Urinary bladder (tissue), 4 donors: Measurements from ENCODE around the gene MXD1. TPM values are rescaled to one million over a fixed set of nuclear protein-coding genes. Genes with fewer than 3 reads are reported as not detected.

Experiments
- DNase-seq: peaks from one replicate; pipeline ENCODE4 v3.0.0-alpha.2; 2015; ENCODE audit errors: extremely low spot score
- H3K27ac ChIP-seq: one replicate; pipeline ENCODE4 v1.5.1; 2013; ENCODE audit warnings: low read depth, mild to moderate bottlenecking, moderate library complexity
- H3K36me3 ChIP-seq: one replicate; pipeline ENCODE4 v1.6.1; 2013; ENCODE audit warnings: mild to moderate bottlenecking, moderate library complexity; ENCODE audit not compliant: insufficient read depth
- H3K4me1 ChIP-seq: one replicate; pipeline ENCODE4 v1.6.1; 2013; ENCODE audit warnings: mild to moderate bottlenecking, moderate library complexity; ENCODE audit not compliant: insufficient read depth
- H3K4me3 ChIP-seq: one replicate; pipeline ENCODE4 v1.5.1; 2013; ENCODE audit warnings: low read depth, low read length
- WGBS: extraction: QIAGEN DNeasy Blood & Tissue Kit; methylation state at CpG from one replicate; pipeline ENCODE4 v1.1.7; 2013; 5-methylcytosine and 5-hydroxymethylcytosine counted together
- polyA plus RNA-seq: library from polyadenylated mRNA; stranded (reverse); fragments of 200-250 nt; gene quantifications from one replicate; pipeline ENCODE4 v1.2.3, GENCODE V29; 2013
- small RNA-seq: library from RNA; depleted of rRNA; stranded (forward); fragments of <200 nt; gene quantifications from one replicate; pipeline ENCODE3, GENCODE V24; 2014
- total RNA-seq: library from RNA; depleted of rRNA; stranded (reverse); fragments of >200 nt; gene quantifications from one replicate; pipeline ENCODE4 v1.2.3, GENCODE V29; 2014
- donor health status: healthy with polysubstance abuse.
- donor health status: healthy.

MXD1 gene
- total and polyA plus RNA-seq, 2 donors = 6.5 to 10.2 TPM

GRCh38 chr2:69986691-69987090 lies 71.8 kb downstream of the MXD1 start:
- no peak for DNase-seq
- H3K4me1 ChIP-seq = no peaks in the 10 kb centered on the region
- H3K27ac ChIP-seq = no peak overlapping the region
- H3K4me3 ChIP-seq = no peak overlapping the region
- H3K36me3 ChIP-seq = no peaks in the 10 kb centered on the region
- 85% methylated on average over 4 of the region's 4 CpGs for WGBS

DNA sequence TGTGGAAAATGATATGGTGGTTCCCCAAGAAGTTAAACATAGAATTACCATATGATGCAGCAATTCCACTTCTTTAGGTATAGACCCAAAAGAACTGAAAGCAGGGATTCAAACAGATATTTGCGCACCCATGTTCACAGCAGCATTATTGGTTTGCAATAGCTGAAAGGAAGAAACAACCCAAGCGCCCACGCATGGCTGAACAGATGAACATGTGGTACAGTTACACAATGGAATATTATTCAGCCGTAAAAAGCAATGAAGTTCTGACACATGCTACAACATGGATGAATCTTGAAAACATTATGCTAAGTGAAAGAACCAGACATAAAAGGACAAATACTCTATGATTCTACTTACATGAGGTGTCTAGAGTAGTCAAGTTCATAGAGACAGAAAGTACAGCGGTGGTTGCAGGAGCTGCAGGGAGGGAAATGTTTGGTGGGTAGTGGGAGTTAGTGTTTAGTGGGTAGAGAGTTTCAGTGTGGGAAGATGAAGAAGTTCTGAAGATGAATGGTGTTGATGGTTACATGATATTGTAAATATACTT lies 73.3 kb downstream of the MXD1 start:
- 97% methylated on average over 5 of the region's 5 CpGs for WGBS
- no peak overlapping the region for H3K4me3 ChIP-seq

GRCh38 chr2:69989009-69989408 lies 74.1 kb downstream of the MXD1 start:
- Histone ChIP-seq H3K36me3 (no peaks in the 10 kb centered on the region), H3K4me1 (no peaks in the 10 kb centered on the region), H3K27ac (no peak overlapping the region), H3K4me3 (no peak overlapping the region)
- WGBS = 60% methylated on average over 3 of the region's 3 CpGs
- no peak for DNase-seq

More for the DNA sequence above, 73.3 kb downstream of the MXD1 start:
- Histone ChIP-seq H3K27ac (no peak overlapping the region), H3K4me1 (no peaks in the 10 kb centered on the region), H3K36me3 (no peaks in the 10 kb centered on the region)
- DNase-seq = no peak

DNA sequence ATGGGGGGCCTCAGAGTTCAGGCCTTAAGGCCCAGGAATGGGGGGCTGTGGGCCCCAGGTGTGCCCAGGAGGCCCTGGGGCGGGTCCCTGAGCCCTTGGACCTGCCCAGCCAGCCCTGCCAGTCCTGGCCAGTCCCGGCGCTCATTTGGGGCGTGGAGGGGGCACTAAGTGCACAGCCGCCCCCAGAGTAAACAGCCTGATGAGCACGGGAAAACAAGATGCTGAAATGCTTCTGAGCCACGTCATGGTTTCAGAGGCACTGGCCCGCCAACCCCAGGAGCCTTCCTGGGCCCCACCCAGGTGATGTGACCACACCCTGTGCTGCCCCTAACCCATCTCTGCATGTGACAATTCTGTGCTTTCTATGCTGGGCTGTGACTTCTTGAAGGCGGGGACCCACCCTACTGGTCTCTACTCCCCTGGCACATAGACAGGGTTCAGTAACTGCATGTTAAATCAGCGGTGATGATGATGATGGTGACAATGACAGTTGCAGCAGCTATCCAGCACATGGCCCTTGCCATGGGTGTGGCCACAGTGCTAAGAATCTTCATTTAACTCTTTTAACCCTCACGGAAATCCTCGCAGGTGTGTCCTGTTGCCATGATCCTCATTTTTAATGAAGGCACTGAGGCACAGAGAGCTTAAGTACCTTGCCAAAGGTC lies 74.7 kb downstream of the MXD1 start:
- H3K4me1 ChIP-seq = no peaks in the 10 kb centered on the region
- H3K36me3 ChIP-seq = no peaks in the 10 kb centered on the region
- no peak for DNase-seq
- H3K4me3 ChIP-seq = no peak overlapping the region
- WGBS = 89% methylated on average over 12 of the region's 12 CpGs
- H3K27ac ChIP-seq = no peak overlapping the region

Small RNAs within 50 kb of the gene (small RNA-seq; reads per million reads assigned to genes)
- gene RPL23AP92 = not detected

Other genes with a start within 250 kb of the MXD1 start
- 27.1 TPM for gene ANXA4, start 173.0 kb upstream of the MXD1 start, total RNA-seq
- 68.0 TPM for gene ANXA4, start 173.0 kb upstream of the MXD1 start, polyA plus RNA-seq
- 26.8 TPM for gene GMCL1, start 85.4 kb upstream of the MXD1 start, total RNA-seq
- 11.2 TPM for gene GMCL1, start 85.4 kb upstream of the MXD1 start, polyA plus RNA-seq
- 39.6 TPM for gene SNRNP27, start 21.2 kb upstream of the MXD1 start, total RNA-seq
- 49.4 TPM for gene SNRNP27, start 21.2 kb upstream of the MXD1 start, polyA plus RNA-seq
- gene ASPRV1, start 46.5 kb downstream of the MXD1 start, total RNA-seq = 2.9 TPM
- 1.9 TPM for gene ASPRV1, start 46.5 kb downstream of the MXD1 start, polyA plus RNA-seq
- 51.8 TPM for gene PCBP1, start 172.4 kb downstream of the MXD1 start, total RNA-seq
- 370 TPM for gene PCBP1, start 172.4 kb downstream of the MXD1 start, polyA plus RNA-seq